Motor neuron (in vitro differentiated cells): ENCODE results near the gene NIPAL1. TPM values are rescaled to one million over a fixed set of nuclear protein-coding genes. Genes with fewer than 3 reads are reported as not detected.
A peak's percentile ranks its signal among the peaks of the same experiment; 100 is the strongest.

ENCODE experiments used
- ATAC-seq, 8 experiments: fragments of 200-7000 bp; cut with Tn5 transposase; replicated peaks in 6 of 8; 2 replicates each; pipeline ENCODE4 v1.8.0; 2021; ENCODE audit warnings: mild to moderate bottlenecking in 8 of 8, moderate library complexity in 8 of 8
- H3K27ac ChIP-seq, 2 donors: fragments of 250-450 bp; sonication (Bioruptor Pico); 2 replicates each; pipeline ENCODE4 v1.9.0; 2021; ENCODE audit warnings: antibody characterized with exemption in 2 of 2, mild to moderate bottlenecking in 2 of 2, moderate library complexity in 1 of 2
- H3K4me1 ChIP-seq, 2 donors: fragments of 250-450 bp; sonication (Bioruptor Pico); replicated peaks in 1 of 2; 2 replicates each; pipeline ENCODE4 v1.6.1; 2021; ENCODE audit warnings: antibody characterized with exemption in 2 of 2, mild to moderate bottlenecking in 2 of 2, moderate library complexity in 1 of 2
- H3K4me3 ChIP-seq, 5 donors: fragments of 250-450 bp; sonication (Bioruptor Pico); 2 replicates each; pipeline ENCODE4 v1.9.0; 2021; ENCODE audit warnings: antibody characterized with exemption in 5 of 5, mild to moderate bottlenecking in 5 of 5, moderate library complexity in 4 of 5
- WGBS, 10 experiments: fragments of 450-650 bp; shearing (Covaris generic); methylation state at CpG; one replicate each; pipeline ENCODE4 v1.0.0; 2022; 5-methylcytosine and 5-hydroxymethylcytosine counted together
- in situ Hi-C, 9 experiments: fragments of 400-800 bp; cut with MboI; loops; one replicate each; pipeline ENCODE4 v1.15.0; 2021; ENCODE audit warnings: low sequenced_read_pairs in 9 of 9, low pct_unique_long_range_greater_than_20kb in 2 of 9; ENCODE audit not compliant: unreplicated experiment in 9 of 9
- total RNA-seq, 8 experiments: library from RNA; unstranded; fragments of 300-600 nt; gene quantifications; 2 replicates each; pipeline versions ENCODE4 v1.2.3 to v1.2.4, GENCODE V29; 2022

Gene NIPAL1
- total RNA-seq, 8 experiments from 2014 or later, result 1.3 to 3.4 (median 3.1) TPM

DNA sequence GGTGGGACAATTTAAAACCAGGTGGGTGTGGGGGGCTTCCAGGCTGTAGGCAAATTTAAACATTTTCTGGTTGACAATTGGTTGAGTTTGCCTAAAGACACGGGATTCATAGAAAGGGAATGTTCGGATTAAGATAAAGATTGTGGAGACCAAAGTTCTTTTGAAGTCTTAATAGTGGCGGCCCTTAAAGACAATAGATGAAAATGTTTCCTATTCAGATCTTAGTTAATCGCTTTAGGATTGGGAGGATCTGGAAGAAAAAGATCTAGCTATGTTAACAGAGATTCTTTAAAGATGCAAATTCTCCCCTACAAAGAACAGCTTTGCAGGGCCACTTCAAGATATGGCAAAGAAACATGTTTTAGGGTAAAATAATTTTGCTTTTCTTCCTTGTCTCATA, 4.8 kb upstream of the NIPAL1 start:
- H3K4me3 ChIP-seq, result no peak overlapping the region
- ATAC-seq, result no peak
- in situ Hi-C loops, result no loop called here
- H3K4me1 ChIP-seq, result no peaks in the 10 kb centered on the region
- 0 to 90% (median 61%) methylated on average over 1 to 4 of the region's 4 CpGs; no CpG with 5 or more reads in 1 of the 10 experiments for WGBS, 10 experiments
- H3K27ac ChIP-seq, result no peak overlapping the region

DNA sequence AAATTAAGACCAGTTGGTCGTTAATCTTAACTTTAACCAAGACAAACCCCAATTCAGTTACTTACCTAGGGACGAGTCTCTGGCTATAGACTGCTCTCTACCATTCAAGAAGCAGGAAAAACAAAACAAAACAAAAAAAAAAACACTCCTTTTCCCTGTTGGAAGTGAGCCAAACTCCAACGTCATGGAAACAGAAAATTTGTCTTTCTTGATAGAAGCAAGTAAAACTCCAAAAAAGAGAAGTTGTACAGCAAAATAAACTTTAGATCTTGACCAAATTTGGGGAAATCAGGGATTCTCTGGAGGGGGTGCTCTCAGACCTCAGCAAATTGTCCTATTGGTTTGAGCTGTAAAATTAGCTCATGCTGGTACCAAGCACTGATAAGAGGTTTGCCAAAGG, 3.7 kb upstream of the NIPAL1 start:
- in situ Hi-C loops, result no loop called here
- Histone ChIP-seq H3K4me1 (no peaks in the 10 kb centered on the region), H3K4me3 (no peak overlapping the region), H3K27ac (no peak overlapping the region)
- WGBS, 10 experiments, result 0 to 81% (median 54%) methylated on average over 2 to 3 of the region's 3 CpGs
- no peak for ATAC-seq

DNA sequence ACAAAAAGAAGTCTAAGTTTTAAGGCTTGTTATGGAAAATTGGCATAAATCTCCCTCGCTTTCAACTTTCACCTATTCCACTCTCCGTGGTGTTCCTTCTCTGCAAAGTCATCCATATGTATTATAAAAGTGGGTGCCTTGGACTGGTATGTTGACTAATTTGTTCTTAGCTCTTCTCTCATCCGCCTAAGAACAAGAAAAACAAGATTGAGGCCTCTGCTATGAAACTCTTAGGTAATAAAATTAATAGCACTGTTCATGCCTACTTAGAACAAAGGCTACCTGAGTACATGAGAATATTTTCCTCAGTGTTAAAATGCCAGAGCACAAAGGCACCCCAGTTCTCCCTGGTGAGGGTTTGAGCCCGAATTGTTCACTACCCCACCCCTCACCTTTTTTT, 1.4 kb upstream of the NIPAL1 start:
- H3K4me1 ChIP-seq, result no peaks in the 10 kb centered on the region
- 61 to 100% (median 91%) methylated on average over 1 to 3 of the region's 4 CpGs; no CpG with 5 or more reads in 2 of the 10 experiments for WGBS, 10 experiments
- in situ Hi-C loops, result no loop called here

DNA sequence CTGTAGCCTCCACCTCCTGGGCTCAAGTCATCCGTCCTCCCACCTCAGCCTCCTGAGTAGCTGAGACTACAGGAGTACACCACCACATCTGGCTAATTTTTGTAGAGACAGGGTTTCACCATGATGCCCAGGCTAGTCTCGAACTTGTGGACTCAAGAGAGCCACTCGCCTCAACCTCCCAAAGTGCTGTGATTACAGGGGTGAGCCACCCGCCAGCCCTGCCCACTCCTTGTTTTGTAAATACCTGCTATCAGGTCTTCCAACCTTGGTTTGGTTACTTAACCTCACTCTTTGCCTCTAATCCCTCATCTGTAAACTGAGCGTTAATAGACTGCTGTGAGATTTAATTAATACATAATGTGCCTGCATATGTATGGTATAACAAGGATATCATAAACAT, 894 bp upstream of the NIPAL1 start:
- 40 to 100% (median 85%) methylated on average over 1 to 4 of the region's 5 CpGs; no CpG with 5 or more reads in 2 of the 10 experiments for WGBS, 10 experiments

More for the DNA sequence above, 1.4 kb upstream of the NIPAL1 start:
- ATAC-seq, result no peak
- Histone ChIP-seq H3K4me3 (no peak overlapping the region), H3K27ac (no peak overlapping the region)

DNA sequence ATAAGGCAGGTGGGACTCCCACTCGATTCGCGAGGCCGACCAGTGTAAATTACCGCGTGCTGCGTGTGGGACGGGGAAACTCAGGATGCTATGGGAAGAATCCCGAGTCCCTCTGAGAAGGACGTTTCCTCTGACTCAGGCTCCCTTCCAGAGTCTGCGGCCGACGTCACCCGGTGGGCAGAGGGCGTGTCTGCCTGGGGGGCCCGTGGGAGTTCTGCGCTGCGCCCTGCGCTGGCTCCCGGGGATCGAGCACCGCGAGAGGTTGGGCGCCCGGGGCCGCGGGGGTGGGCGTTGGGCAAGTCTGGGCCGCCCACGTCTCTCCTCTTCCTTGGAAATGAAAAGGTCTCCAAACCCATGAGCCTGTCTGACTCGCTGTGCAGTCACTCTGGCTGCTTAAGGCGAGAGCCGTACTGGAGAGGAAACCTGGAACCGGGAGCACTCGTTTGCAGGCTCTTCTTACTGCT, 568 bp downstream of the NIPAL1 start:
- ATAC-seq, result peak; percentile 69 to 83 (median 74)
- in situ Hi-C loops, result no loop called here
- no peaks in the 10 kb centered on the region for H3K4me1 ChIP-seq
- WGBS, 10 experiments, result 0% methylated on average over 3 to 4 of the region's 35 CpGs; no CpG with 5 or more reads in 8 of the 10 experiments
- H3K4me3 ChIP-seq, result peak overlapping the region; percentile 45 to 74 (median 49)
- H3K27ac ChIP-seq, result no peak overlapping the region

More for the DNA sequence above, 894 bp upstream of the NIPAL1 start:
- H3K27ac ChIP-seq, result no peak overlapping the region
- no peak for ATAC-seq
- H3K4me1 ChIP-seq, result no peaks in the 10 kb centered on the region
- in situ Hi-C loops, result no loop called here
- H3K4me3 ChIP-seq, result no peak overlapping the region

DNA sequence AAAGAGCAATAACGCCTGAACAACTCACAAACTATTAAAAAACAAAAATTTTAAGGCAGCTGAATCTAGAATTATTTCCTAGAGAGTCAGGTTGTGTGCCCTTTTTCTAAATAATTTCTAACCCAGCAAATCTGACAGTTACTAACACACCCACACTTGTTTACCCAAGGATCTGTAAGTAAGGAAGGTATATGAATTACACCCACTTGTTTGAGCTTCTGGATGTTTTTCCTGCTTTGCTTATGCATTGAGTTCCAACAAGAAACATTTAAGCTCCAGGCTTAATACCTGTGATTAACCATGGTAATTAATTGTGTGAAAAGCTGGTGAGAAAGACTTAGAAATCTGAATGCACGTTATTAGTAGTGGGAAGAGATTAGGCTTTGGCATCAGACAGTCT, 1.5 kb downstream of the NIPAL1 start:
- Histone ChIP-seq H3K4me1 (no peaks in the 10 kb centered on the region), H3K27ac (no peak overlapping the region), H3K4me3 (no peak overlapping the region)
- no peak for ATAC-seq
- in situ Hi-C loops, result no loop called here
- WGBS, 10 experiments, result 37 to 100% (median 73%) methylated on average over 1 to 2 of the region's 2 CpGs

DNA sequence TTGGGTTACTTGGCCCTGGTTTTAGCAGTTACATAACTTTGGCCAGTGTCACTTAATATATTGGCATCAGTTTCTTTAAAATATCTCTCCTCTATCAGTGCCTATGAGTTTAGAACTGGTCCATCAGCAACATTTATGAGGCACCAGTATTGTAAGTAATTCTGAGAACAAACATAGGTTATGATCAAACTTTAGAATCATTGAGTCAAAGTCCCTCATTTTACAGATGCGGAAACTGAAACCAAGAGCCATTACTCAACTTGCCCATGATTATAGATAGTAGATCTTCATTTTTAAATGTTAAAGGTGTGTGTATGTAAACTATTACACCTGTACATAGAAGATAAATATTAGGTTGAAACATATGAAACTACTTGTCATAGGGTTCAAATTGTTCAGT, 4.5 kb downstream of the NIPAL1 start:
- no peaks in the 10 kb centered on the region for H3K4me1 ChIP-seq
- in situ Hi-C loops, result no loop called here
- 0 to 100% (median 69%) methylated on average over 1 of the region's 1 CpG; no CpG with 5 or more reads in 2 of the 10 experiments for WGBS, 10 experiments
- no peak overlapping the region for H3K27ac ChIP-seq
- ATAC-seq, result no peak
- no peak overlapping the region for H3K4me3 ChIP-seq

DNA sequence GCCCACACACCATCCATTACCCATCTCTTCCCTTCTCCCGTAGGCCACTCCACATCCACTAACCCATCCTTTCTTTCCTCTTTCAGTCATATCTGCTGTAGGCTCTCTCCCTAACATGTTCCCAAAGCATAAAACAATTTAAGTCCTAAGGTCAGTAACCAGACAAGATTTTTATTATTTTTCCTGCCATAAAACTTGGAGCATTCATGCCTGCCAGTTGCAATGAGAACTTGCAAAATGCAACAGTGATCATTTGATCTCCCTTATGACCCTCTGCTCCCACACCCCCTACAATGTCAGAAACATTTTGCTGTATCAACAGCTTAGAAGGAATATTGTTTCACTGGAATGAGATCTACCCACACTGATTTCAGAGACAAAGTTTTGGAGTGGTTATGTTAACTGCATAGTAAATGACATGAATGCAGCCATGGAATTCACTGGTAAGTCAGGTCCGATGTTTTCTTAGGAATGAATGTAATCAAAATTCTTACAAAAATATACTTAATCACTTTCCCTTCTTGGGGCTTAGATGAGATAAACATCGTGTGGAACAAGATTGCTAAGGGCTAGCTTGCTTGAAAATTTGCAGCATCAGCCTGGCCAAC, 5.7 kb downstream of the NIPAL1 start:
- no peaks in the 10 kb centered on the region for H3K4me1 ChIP-seq
- in situ Hi-C loops, result no loop called here
- ATAC-seq, result no peak
- H3K27ac ChIP-seq, result no peak overlapping the region
- no peak overlapping the region for H3K4me3 ChIP-seq
- WGBS, 10 experiments, result 35 to 93% (median 77%) methylated on average over 2 to 3 of the region's 3 CpGs; no CpG with 5 or more reads in 3 of the 10 experiments

DNA sequence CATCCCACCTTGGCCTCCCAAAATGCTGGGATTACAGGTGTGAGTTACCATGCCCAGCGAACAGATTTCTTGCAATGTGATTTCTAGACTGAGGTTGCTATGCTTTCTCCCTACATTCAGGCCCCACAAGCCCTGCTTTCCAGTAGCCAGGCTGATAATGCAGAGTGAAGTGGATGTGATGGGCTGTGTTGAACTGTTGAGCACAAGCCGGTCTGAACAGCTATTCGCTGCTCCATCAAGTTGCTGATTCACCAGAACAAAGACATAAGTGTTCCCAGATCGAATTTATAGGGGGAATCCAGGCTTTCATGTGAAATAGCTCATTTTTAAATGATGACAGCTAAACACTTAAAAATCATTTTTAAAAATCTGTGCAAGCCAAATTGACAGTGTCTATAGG, 8.0 kb downstream of the NIPAL1 start:
- in situ Hi-C loops, result no loop called here
- Histone ChIP-seq H3K27ac (no peak overlapping the region), H3K4me3 (no peak overlapping the region), H3K4me1 (no peaks in the 10 kb centered on the region)
- peak in 2 of 8 experiments; percentile 27 to 46 for ATAC-seq
- WGBS, 10 experiments, result 0 to 100% (median 63%) methylated on average over 1 to 4 of the region's 4 CpGs; no CpG with 5 or more reads in 1 of the 10 experiments

DNA sequence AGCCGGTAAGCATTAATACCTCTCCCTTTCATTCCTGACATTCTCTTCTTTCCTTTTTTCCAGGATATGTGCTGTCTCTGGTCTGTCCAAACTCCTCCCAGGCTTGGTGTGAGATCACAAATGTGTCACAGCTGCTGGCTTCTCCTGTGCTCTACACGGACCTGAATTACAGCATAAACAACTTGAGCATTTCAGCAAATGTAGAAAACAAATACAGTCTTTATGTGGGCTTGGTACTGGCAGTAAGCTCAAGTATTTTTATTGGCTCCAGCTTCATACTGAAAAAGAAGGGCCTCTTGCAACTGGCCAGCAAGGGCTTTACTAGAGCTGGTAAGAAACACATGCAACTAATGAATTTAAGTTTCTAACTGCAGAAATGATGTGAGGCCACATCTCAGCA, 8.4 kb downstream of the NIPAL1 start:
- 9 to 89% (median 50%) methylated on average over 1 to 2 of the region's 2 CpGs; no CpG with 5 or more reads in 3 of the 10 experiments for WGBS, 10 experiments
- ATAC-seq, result peak in 5 of 8 experiments; percentile 16 to 74 (median 46)
- in situ Hi-C loops, result no loop called here
- no peaks in the 10 kb centered on the region for H3K4me1 ChIP-seq
- no peak overlapping the region for H3K4me3 ChIP-seq
- no peak overlapping the region for H3K27ac ChIP-seq

DNA sequence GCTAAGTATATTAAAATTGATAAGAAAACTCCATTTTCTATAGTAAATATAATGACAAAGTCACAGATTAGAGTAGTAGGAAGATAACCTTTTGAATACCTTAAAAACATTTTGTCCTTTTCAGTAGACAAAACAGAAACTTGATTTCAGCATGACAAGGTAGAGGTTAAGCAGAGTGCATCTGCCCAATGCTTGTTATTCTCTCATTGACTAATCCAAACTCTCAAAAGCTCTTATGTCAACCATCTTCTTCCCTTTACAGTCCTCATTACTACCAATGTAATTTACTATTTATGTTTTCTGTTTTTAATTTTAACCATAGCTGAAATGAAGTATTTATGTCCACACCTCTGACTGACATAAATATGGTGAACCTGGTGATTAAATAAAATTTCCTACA, 11.1 kb downstream of the NIPAL1 start:
- in situ Hi-C loops, result no loop called here
- ATAC-seq, result no peak
- H3K27ac ChIP-seq, result no peak overlapping the region
- H3K4me1 ChIP-seq, result no peaks in the 10 kb centered on the region
- H3K4me3 ChIP-seq, result no peak overlapping the region

DNA sequence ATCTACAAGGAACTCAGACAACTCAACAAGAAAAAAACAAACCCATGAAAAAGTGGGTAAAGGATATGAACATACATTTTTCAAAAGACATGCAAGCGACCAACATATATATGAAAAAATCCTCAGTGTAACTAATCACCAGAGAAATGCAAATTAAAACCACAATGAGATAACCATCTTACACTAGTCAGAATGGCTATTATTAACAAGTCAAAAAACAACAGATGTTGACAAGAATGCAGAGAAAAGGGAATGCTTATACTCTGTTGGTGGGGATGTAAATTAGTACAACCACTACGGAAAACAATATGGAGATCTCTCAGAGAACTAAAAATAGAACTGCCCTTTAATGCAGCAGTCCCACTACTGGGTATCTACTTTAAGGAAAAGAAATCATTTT, 12.1 kb downstream of the NIPAL1 start:
- H3K27ac ChIP-seq, result no peak overlapping the region
- in situ Hi-C loops, result no loop called here
- ATAC-seq, result peak in 4 of 8 experiments; percentile 47 to 84 (median 60)
- H3K4me3 ChIP-seq, result no peak overlapping the region
- no peaks in the 10 kb centered on the region for H3K4me1 ChIP-seq
- 0 to 33% (median 17%) methylated on average over 1 to 2 of the region's 2 CpGs; no CpG with 5 or more reads in 2 of the 10 experiments for WGBS, 10 experiments

DNA sequence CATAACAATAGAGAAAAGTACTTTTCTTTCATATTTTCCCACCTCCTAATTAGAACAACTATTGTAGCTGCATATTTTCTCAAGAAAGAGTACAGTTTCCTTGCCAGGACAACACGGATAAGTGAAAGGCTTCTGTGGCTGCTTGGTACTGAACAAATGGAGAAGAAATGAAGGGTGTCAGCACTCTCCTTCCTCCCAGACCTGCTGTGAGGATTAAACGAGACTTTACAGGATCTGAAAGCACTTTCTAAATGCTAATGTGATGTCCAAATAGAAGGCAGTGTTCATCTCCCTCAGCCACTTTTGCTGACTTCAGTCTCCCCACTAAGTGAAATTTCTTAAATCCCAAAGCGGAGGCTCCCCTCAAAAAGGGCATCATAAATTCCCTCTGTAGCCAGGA, 13.9 kb downstream of the NIPAL1 start:
- no peaks in the 10 kb centered on the region for H3K4me1 ChIP-seq
- in situ Hi-C loops, result no loop called here
- no peak for ATAC-seq
- H3K27ac ChIP-seq, result no peak overlapping the region
- 10 to 50% (median 23%) methylated on average over 1 to 3 of the region's 3 CpGs; no CpG with 5 or more reads in 2 of the 10 experiments for WGBS, 10 experiments
- H3K4me3 ChIP-seq, result no peak overlapping the region
